GM19438 (cell line): ENCODE data around the gene GRIP1.
A peak's percentile ranks its signal among the peaks of the same experiment; 100 is the strongest.

Experiments used
- ATAC-seq: cut with Tn5 transposase; IDR thresholded peaks from one replicate; pipeline ENCODE4 v1.9.1; 2021; ENCODE audit warnings: low read depth; ENCODE audit not compliant: unreplicated experiment

GRIP1 gene

DNA sequence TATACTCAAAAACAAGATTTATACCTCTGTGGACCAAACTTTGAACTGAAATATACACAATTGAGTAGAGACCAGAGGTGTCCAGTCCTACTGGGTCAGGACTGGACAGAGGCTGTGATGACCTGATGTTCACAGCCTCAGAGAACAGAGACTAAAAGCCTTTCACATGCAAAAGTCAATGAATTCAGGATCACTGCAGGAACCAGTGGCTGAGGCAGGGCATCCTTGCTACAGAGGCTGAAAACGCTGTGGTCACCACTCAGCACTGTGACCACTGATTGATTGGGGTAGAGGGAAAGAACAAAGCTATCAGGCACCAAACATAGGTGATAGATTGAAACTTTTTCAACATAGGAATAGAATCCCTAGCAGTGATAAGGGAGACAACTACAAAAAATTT lies 25.1 kb downstream of the GRIP1 start:
- ATAC-seq = no peak

- ATAC-seq = no peak
Observed at GRCh38 chr12:66648033-66648735, 30.7 kb downstream of the GRIP1 start.

GRCh38 chr12:66647034-66647691 lies 31.7 kb downstream of the GRIP1 start:
- ATAC-seq = no peak

GRCh38 chr12:66644151-66644550 lies 34.7 kb downstream of the GRIP1 start:
- no peak for ATAC-seq

- no peak for ATAC-seq
Observed at GRCh38 chr12:66640691-66641460, 38.0 kb downstream of the GRIP1 start.

DNA sequence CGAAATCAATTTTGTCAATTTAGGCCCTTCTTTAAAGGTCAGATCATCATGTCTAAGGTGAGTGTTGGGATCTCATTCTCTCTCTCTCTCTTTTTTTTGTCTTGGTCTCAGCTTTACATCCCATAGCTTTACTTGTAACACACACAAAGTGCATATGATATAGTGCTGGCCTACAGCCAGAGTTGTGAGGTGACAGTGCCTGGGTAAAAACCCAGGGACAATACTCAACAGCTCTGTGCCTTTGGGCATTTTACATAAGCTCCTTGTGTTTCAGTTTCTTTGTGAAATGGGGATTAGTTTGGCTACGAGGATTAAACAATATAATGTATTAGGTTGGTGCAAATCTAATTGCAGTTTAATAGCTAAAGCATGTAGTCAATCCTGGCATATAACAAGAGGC lies 40.2 kb downstream of the GRIP1 start:
- ATAC-seq = no peak

- ATAC-seq = no peak
Observed at GRCh38 chr12:66637699-66638301, 41.1 kb downstream of the GRIP1 start.

GRCh38 chr12:66636771-66637170 lies 42.1 kb downstream of the GRIP1 start:
- no peak for ATAC-seq

GRCh38 chr12:66633676-66634075 lies 45.2 kb downstream of the GRIP1 start:
- ATAC-seq = no peak

- no peak for ATAC-seq
Observed at GRCh38 chr12:66629138-66629870, 49.6 kb downstream of the GRIP1 start.

- ATAC-seq = no peak
Observed at GRCh38 chr12:66627988-66628317, 50.9 kb downstream of the GRIP1 start.

DNA sequence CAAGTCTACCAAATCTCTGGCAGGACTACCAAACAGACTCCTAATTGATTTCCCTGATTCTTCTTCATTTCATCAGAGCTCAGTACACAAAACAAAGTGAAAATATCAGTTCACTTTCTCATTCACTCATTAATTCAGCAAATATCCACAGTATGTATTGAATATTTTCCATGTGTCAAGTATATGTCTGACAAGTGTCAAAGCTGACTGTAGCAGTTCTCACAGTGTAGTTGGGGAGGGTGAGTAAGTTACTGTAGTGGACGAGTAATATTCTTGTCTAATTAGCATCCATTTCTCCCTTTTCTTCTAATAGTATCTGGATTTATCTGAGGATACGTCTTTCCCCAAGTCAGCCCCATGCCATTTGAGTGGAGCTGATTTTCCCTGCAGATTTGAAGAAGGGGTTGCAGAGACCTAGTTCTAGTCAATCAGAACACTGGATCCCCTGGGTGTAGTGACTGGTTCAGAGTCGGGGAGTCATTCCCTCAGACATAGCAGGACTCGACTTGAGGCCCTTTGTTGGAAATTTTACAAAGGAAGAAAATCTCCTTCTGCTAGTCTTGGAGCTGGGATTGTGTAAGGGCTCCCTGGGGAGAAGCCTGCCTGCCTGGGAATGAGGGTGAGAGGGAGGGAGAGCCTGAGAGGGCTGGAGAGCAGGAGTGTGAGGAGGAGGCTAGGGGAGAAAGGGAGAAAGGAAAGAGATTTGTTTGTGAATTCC lies 51.4 kb downstream of the GRIP1 start:
- no peak for ATAC-seq

- ATAC-seq = peak; percentile 48
Observed at GRCh38 chr12:66624806-66625205, 54.1 kb downstream of the GRIP1 start.

GRCh38 chr12:66623455-66623854 lies 55.4 kb downstream of the GRIP1 start:
- no peak for ATAC-seq

DNA sequence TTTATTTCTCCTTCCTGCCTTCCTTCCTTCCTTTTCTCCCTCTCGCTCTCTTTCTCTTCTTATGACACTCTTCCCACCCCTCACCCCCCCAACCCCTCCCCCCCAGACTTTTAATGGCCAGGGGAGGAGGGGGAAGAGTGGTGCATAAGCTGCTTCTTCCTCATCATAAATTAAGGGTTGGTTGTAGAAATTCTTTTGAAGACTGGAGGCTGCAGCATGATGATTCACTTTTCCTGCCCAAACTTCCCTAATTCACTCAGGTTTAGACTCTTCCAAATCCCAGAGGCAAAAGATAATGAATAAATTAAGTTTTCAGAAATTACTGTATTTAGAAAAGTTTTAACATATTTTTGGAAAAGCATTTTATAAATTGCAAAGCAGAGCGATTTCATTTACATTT lies 58.2 kb downstream of the GRIP1 start:
- no peak for ATAC-seq

- no peak for ATAC-seq
Observed at GRCh38 chr12:66620026-66620425, 58.9 kb downstream of the GRIP1 start.

- ATAC-seq = no peak
Observed at GRCh38 chr12:66617991-66618390, 60.9 kb downstream of the GRIP1 start.

- no peak for ATAC-seq
Observed at GRCh38 chr12:66612090-66612775, 66.6 kb downstream of the GRIP1 start.

- no peak for ATAC-seq
Observed at GRCh38 chr12:66607147-66607546, 71.7 kb downstream of the GRIP1 start.
